PC-3 (cell line): Measurements from ENCODE around the gene HRH2.
"Not testable (repeated sequence)": the region's sequence is repeated elsewhere in the genome, so short reads cannot be mapped to it uniquely, and the experiment has no call there.

Experiments used
- CTCF ChIP-seq: fragments of 300-600 bp; sonication (generic); conservative IDR thresholded peaks from 2 replicates; pipeline ENCODE4 v1.5.1; 2017; ENCODE audit warnings: antibody characterized with exemption, low read depth, mild to moderate bottlenecking, low read length
- EZH2 ChIP-seq: fragments of 300-600 bp; sonication (generic); IDR thresholded peaks from one replicate; pipeline ENCODE4 v1.6.1; 2017; ENCODE audit warnings: antibody characterized with exemption, mild to moderate bottlenecking, low read length; ENCODE audit not compliant: unreplicated experiment

DNA sequence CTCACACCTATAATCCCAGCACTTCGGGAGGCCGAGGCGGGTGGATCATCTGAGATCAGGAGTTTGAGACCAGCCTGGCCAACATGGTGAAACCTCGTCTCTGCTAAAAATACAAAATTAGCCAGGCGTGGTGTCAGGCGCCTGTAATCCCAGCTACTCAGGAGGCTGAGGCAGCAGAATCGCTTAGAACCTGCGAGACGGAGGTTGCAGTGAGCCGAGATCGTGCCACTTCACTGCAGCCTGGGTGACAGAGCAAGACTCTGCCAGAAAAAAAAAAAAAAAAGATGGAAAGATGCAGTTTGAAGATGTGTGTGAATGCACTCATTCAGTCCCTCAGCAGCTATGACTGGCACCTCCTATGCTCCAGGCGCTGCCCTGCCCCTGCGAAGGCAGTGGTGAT is 41.3 kb upstream of the HRH2 start:
- TF ChIP-seq CTCF, EZH2: not testable (repeated sequence)
